ENCODE measurements around the gene GINS2.
A peak's percentile ranks its signal among the peaks of the same experiment; 100 is the strongest.

The GINS2 gene

DNA sequence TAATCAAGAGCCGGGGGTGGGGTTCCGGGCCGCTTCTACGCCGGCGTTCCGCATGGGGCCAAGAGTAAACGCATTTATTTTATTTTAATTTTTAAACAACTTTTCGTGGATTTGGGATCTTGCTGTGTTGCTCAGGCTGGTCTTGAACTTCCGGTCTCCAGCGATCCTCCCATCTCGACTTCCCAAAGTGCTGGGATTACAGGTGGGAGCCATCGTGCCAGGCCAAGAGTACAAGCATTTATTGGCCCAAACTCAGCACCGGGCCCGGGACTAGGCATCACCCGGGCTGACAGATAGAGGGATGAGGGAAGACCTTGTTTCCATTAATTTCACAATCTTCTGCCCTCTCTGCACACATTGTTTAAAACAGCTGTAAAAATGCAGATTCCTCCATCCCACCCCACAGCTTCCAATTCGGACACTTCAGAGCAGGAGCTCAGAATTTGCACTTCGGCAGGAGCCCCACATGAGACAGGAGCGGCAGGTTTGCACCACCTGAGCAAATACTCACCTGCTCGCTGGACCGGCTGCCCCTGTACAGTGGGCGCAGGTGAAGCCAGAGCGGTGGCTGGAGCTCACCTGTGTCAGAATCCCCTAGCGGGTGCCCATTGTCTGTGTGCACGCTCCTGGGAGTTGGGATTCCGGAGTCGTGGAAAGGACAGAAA, 663 bp upstream of the GINS2 start:
- DNase-seq = no peak

- no peak for DNase-seq
Measured at GRCh38 chr16:85687651-85688471, 893 bp downstream of the GINS2 start.

DNA sequence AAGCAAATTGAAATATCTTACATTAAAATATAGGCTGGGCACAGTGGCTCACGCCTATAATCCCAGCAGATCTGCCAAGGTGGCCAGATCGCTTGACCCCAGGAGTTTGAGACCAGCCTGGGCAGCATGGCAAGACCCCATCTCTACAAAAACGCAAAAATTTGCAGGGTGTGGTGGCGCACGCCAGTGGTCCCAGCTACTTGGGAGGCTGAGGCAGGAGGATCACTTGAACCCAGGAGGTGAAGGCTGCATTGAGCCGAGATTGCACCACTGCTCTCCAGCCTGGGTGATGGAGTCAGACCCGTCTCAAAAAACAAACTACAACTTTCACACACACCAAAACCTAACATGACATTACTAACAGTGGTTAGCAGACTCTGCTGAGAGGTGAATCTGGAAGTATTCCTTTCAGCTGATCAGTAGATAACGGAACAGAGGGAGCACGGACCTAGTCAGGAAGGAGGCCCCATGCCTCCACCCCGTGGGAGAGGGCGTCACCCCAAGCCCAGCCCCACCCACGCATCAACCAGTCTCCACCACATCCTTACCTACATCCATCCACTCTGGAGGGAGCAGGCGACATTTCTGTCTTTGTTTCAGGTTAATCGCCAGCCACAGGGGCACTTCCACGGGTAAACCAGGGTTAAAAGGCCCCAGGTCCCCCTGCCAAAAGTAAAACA, 1.7 kb downstream of the GINS2 start:
- DNase-seq = no peak

DNA sequence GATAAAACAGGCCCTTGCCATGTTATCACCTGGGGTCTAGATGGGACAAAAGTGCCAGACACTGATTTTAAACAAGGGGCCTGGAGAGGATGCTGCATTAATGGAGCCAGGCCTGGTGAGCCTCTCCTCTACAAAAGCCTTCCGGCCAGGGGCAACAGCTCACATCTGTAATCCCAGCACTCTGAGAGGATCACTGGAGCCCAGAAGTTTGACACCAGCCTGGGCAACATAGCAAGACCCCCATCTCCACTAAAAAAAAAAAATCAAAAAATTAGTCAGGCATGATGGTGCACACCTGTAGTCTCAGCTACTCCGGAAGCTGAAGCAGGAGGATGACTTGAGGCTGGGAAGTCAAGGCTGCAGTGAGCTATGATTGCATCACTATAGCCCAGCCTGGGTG, 3.5 kb downstream of the GINS2 start:
- DNase-seq = no peak

GRCh38 chr16:85683363-85683762, 5.4 kb downstream of the GINS2 start:
- DNase-seq = no peak

- DNase-seq = no peak
Measured at GRCh38 chr16:85682516-85682915, 6.2 kb downstream of the GINS2 start.

- no peak for DNase-seq
Measured at GRCh38 chr16:85681255-85681654, 7.5 kb downstream of the GINS2 start.

- no peak for DNase-seq
Measured at GRCh38 chr16:85680352-85680944, 8.3 kb downstream of the GINS2 start.

DNA sequence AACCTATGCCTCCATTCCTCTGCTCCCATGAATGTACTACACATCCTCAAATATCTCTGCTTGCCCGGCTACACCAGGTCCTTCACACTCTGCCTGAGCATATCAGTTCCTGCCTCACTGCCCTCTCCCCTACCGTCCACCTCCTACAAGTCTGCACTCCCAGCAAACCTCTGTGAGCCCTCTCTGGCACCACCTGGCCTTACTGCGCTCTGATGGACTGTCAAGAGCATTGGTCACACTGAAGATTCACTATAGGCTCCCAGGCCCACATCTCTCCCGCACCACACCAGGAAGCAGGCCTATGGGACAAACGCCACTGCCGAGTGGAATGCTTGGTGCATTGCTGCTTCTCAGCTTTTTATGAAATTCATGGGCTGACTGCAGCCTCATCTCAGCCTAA, 8.9 kb downstream of the GINS2 start:
- DNase-seq = no peak

GRCh38 chr16:85678821-85679220, 9.9 kb downstream of the GINS2 start:
- DNase-seq = no peak

DNA sequence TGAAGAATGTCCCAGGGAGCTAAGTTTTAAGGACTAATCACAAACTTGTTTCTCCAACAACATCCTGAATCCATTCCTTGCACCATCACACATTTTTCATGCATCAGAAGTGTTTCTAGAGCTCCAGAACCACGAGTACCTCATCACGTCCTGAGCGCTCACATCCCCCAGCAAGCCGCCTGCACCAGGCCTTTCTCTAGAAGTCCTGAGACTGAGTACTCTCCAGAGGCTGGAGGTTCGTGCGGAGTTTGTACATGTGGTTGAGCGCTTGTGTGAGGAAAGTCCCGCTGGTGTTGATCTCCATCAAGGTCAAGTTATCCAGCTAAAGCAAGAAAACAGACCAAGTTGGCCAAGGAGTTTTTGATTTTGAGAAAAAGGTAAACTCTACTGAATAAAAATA, 10.7 kb downstream of the GINS2 start:
- DNase-seq = no peak

DNA sequence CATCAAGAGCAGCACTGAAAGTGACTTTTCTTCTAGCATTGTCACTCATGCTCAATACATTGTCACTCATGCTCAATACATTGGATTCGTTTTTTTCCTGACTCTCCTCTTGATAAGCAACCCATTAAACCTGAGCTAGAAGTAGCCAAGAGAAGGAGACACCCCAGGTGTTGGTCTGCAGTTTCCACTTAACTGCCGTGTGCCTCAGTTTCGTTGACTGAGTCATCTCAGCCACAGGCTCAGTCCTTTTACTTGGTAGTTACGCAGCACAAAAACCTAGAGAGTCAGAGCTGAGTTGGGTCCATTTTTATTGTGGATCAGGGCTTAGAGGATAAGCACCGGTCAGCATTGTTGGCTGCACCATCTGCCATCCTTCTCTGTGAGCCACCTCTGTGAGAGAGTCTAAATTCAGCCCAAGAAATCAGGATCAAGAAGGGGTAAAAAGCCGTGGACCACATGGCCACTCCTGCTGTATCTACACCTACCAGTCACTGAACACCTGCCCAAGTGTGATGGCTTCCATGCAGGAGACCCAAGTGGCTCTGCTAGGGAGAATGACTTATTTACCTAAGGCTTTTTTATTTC, 11.3 kb downstream of the GINS2 start:
- DNase-seq = no peak

DNA sequence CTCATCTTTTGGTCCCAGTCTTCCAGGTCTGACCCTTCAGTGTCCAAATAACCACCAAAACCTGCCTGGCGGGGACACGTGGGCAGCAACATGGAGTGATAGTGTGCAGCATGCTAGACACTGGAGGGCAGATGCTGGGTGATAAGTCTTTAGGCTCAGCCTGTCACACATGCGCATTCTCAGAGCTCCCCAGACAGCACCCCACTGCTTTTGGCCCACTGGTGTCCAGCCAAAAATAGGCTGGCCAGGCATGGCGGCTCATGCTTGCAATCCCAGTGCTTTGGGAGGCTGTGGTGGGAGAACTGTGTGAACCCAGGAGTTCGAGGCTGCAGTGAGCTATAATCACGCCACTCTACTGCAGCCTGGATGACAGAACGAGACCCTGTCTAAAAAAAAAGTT, 12.3 kb downstream of the GINS2 start:
- DNase-seq = no peak

DNA sequence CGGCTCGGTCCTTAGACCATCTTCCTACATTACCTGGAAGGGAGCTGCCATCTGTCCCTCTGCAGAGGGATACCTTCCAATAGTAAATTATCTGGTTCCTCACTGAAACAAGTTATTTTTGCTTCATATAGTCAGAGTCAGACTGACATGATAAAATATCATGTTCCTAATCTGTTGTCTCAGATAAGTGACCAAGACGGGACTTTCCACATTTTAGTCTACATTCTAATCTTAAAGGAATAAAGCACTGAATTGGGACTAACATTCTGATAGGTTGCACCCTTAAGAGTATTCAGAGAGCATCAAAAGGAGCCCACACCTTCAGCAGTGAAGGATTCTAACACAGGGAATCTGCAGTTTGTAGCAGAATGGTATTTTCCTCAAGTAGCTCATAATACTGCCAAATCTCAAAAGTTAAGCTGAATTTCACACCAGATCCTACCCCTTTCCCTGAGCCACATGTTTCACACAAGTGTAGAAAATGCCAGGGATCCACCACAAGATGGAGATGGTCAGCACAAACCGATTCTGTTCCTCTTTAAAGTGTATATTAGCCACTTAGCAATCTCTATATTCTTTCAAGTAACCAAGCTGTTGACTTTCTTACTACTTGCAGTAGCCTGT, 13.4 kb downstream of the GINS2 start:
- peak; percentile 22 for DNase-seq

DNA sequence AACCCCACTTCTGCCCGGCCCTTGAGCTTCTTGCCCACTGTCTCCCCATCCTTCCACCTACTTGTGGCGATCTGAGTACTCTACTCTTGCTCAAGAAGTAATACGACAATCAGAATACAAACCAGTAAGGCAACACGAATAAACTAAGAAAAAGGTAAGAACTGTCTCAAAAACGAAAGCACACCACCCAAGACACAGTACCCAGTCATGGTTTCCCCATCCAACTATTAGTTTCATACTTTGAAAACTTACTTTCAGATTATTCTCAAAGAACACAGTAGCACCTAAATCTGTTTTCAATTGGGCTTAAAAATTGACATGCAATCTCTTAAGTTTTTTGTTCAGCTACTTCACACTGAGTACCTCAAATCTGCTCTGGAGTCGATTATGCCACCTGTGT, 13.9 kb downstream of the GINS2 start:
- no peak for DNase-seq

DNA sequence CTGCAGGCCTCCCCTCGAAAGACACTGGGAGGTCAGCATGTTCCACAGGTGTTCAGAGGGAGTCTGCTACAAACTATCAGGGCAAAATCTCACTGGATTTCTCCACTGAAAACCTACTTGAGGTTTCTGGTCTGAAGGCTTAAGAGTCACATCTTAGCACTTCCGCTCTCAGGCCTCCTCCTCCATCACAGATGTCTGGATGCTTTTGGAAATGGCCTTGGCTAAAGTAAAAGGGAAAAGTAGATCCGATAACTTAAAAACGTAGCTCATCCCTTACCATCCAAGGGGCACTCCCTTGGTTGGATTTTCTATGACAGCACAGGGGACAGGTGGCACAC, 14.4 kb downstream of the GINS2 start:
- DNase-seq = no peak

DNA sequence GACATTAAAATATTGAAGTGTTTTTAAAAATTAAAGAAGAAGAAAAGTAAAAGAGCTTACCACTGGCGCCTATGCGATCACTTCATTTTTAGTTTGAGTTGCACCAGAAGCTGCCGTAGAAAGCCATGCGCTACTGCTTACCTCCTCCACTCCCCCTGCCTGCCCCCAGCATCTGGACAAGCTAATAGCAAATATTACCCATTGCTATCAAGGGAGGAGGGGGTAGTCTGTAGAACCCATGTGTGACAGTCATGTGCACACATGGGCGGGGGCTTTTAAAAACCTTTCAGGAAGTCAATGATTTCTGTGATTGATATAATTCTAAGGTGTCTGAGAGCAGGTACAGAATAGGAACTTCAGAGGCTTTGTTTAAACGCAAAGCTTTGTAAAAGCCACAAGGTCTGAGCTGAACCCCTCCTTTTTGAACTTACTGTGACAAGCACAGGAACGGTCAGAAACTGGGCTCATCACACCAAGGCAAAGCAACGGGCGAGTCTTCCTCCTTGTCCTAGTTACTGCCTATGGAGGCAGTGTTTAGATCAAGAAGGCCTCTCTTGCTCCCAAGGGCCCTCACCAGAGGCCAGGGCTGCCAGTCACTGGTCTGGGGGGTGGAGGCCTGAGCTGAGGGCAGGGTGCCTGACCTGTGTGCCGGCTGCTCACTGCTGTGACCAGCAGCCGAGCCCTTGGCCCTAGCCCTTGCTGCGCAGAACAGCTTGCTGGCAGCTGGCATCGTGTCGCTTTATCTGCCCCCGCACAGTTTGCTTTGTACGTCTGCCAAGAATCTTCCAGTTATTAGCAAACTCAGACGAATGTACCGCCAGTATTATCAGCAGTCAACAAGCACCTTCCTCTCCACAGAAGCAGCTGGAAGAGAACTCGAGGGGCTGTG, 15.0 kb downstream of the GINS2 start:
- peak; percentile 31 for DNase-seq

DNA sequence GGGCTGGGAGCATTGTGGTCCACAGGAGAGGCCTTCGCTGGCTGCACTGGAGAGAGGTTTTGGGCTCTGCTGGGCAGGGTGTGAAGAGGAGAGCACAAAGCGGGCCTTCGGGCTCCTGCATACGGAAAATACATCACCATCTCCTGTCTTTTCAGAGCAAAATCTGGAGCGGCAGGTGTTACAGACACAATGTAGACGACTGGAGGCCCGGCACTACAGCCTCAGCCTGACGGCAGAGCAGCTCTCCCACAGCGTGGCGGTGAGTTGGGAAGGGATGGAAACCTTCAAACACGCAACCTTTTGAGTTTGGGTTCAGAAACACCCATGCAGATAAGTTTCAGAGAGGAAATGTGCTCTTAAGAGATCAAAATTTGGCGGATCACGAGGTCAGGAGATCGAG, 17.9 kb downstream of the GINS2 start:
- DNase-seq = no peak

DNA sequence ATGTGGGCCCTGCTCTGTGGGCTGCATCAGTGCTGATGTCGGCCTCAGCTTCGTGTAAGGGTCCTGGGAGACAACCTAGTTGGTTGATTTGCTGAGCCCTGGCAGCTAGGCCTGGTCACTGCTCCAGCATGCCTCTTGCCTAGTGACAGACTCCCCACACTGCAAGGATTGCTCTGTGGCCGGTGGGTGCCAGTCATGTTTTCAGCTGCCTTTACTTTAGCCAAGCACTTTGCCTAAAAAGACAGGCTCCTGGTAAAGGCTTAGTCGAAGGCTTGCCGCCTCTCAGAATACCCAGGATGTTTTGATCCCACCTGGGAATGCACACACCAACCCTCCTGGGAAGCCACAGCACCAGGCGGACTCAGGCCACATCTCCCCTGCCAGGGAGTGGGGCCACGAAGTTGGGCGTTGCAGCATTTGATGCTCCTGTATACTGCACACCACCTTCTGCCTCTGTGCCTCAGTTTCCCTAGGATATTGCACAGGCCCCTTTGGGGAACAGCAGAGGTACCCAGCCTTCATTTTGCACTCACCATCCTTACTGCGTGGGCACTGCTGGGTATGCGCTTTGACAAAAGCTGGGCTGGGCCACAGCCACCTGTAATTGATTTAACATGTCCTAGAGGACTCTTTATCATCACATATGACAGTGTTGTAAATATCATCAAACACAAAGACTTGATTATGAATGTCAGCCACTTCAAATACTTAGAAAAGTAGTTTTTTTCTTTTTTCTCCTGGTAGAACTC, 19.9 kb downstream of the GINS2 start:
- DNase-seq = no peak

GRCh38 chr16:85667841-85668413, 20.8 kb downstream of the GINS2 start:
- DNase-seq = no peak

DNA sequence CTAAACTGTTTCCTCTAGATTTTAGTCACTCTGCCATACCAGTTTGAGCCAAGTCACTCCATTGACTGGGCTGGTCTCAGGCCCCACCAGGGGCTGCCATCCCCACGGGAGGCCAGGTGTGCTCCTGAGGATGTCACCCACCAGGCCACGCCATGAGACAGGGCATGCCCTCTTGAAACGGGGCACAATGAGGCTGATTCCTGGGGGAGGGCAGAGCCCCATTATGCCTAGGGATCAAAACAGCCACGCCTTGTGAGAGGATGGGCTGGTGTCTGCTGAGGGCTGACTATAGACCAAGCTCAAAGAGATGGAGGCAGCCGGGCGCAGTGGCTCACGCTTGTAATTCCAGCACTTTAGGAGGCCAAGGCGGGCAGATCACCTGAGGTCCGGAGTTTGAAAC, 21.5 kb downstream of the GINS2 start:
- DNase-seq = no peak
